ENCODE results near the gene UNC5C. TPM values are rescaled to one million over a fixed set of nuclear protein-coding genes. Genes with fewer than 3 reads are reported as not detected.
"Not testable (repeated sequence)": the region's sequence is repeated elsewhere in the genome, so short reads cannot be mapped to it uniquely, and the experiment has no call there.

The UNC5C gene
- total and polyA plus RNA-seq, 7 experiments from 2014 or later = not detected

GRCh38 chr4:95178938-95179337, 369.8 kb downstream of the UNC5C start:
- H3K4me3 Mint-ChIP-seq = no peak overlapping the region
- no peak overlapping the region for H3K27ac ChIP-seq (ENCODE audit: low read depth, low read length)
- no peak for ATAC-seq
- H3K36me3 ChIP-seq (ENCODE audit: control insufficient read depth in 2 of 3, insufficient read depth in 3 of 3, low read length in 3 of 3) = no peaks in the 10 kb centered on the region
- no peaks in the 10 kb centered on the region for H3K4me1 Mint-ChIP-seq
- no peak overlapping the region for H3K27ac Mint-ChIP-seq
- H3K4me3 ChIP-seq (ENCODE audit: low read length) = no peak overlapping the region
- ChIA-PET CTCF (interaction anchor here (0.6 kb wide), 1 partner anchor 548 kb away, joined by 3 read pairs; no protein-coding TSS in a partner anchor), POLR2A (interaction anchor here (1.1 kb wide), 1 partner anchor 9 kb away, joined by 5 read pairs; no protein-coding TSS in a partner anchor)
- DNase-seq = no peak
- intact Hi-C loops (cut with micrococcal nuclease) = no loop called here
- H3K27me3 Mint-ChIP-seq = peaks cover 0 to 8% (median 4%) of the 10 kb centered on the region in 5 donors
- H3K9me3 Mint-ChIP-seq = peaks cover 0 to 9% (median 0%) of the 10 kb centered on the region in 11 donors
- no peaks in the 10 kb centered on the region for H3K4me1 ChIP-seq (ENCODE audit: control insufficient read depth in 2 of 2, insufficient read depth in 2 of 2, low read length in 2 of 2)
- H3K27me3 ChIP-seq (ENCODE audit: control insufficient read depth in 2 of 2, insufficient read depth in 2 of 2, low read length in 2 of 2) = no peaks in the 10 kb centered on the region
- H3K36me3 Mint-ChIP-seq = peaks cover 0 to 6% (median 0%) of the 10 kb centered on the region in 5 donors
- H3K9me3 ChIP-seq (ENCODE audit: control insufficient read depth in 2 of 3, low read length in 3 of 3) = no peaks in the 10 kb centered on the region

DNA sequence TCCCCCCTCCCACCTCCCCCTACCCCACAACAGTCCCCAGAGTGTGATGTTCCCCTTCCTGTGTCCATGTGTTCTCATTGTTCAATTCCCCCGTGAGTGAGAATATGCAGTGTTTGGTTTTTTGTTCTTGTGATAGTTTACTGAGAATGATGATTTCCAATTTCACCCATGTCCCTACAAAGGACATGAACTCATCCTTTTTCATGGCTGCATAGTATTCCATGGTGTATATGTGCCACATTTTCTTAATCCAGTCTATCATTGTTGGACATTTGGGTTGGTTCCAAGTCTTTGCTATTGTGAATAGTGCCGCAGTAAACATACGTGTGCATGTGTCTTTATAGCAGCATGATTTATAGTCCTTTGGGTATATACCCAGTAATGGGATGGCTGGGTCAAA, 377.4 kb downstream of the UNC5C start:
- POLR2A ChIA-PET; H3K27me3 Mint-ChIP-seq; H3K4me1 ChIP-seq (ENCODE audit: control insufficient read depth in 2 of 2, insufficient read depth in 2 of 2, low read length in 2 of 2); H3K9me3 Mint-ChIP-seq; H3K4me3 ChIP-seq (ENCODE audit: low read length); H3K9me3 ChIP-seq (ENCODE audit: control insufficient read depth in 2 of 3, low read length in 3 of 3); H3K27ac Mint-ChIP-seq; H3K27ac ChIP-seq (ENCODE audit: low read depth, low read length); H3K36me3 Mint-ChIP-seq; H3K4me1 Mint-ChIP-seq; ATAC-seq; H3K36me3 ChIP-seq (ENCODE audit: control insufficient read depth in 2 of 3, insufficient read depth in 3 of 3, low read length in 3 of 3); intact Hi-C loops (cut with micrococcal nuclease); CTCF ChIA-PET; H3K4me3 Mint-ChIP-seq; H3K27me3 ChIP-seq (ENCODE audit: control insufficient read depth in 2 of 2, insufficient read depth in 2 of 2, low read length in 2 of 2); DNase-seq: not testable (repeated sequence)

GRCh38 chr4:95170176-95170575, 378.6 kb downstream of the UNC5C start:
- H3K4me1 Mint-ChIP-seq = peaks cover 0 to 5% (median 0%) of the 10 kb centered on the region in 7 donors
- ATAC-seq = no peak
- POLR2A ChIA-PET = no interaction called here

DNA sequence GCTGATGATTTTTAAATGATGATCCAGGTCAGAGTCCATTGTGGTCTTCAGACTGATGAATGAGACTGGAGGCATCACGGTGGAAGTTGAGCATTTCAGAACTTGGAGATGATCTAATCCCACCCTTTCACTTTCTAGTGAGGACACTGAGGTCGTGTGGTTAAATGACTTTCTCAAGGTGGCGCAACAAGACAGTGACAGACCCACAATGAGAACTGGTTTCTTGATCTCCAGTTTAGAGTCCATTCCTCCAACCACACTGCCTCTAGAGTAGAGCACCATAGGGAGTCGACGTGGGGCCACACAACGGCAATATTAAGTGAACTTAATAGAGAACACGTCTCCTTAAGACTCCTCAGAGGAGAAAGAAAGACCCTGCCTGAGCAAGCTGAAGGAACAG, 381.0 kb downstream of the UNC5C start:
- H3K9me3 Mint-ChIP-seq = peaks cover 0 to 2% (median 0%) of the 10 kb centered on the region in 11 donors
- Histone ChIP-seq H3K27me3 (ENCODE audit: control insufficient read depth in 2 of 2, insufficient read depth in 2 of 2, low read length in 2 of 2) (no peaks in the 10 kb centered on the region), H3K36me3 (ENCODE audit: control insufficient read depth in 2 of 3, insufficient read depth in 3 of 3, low read length in 3 of 3) (no peaks in the 10 kb centered on the region), H3K27ac (ENCODE audit: low read depth, low read length) (no peak overlapping the region), H3K4me1 (ENCODE audit: control insufficient read depth in 2 of 2, insufficient read depth in 2 of 2, low read length in 2 of 2) (no peaks in the 10 kb centered on the region), H3K9me3 (ENCODE audit: control insufficient read depth in 2 of 3, low read length in 3 of 3) (no peaks in the 10 kb centered on the region), H3K4me3 (ENCODE audit: low read length) (no peak overlapping the region)
- ChIA-PET CTCF (interaction anchor here (1.1 to 1.4 kb wide), 2 partner anchors 9 to 16 kb away, joined by 4 to 5 read pairs; no protein-coding TSS in a partner anchor), POLR2A (no interaction called here)
- peaks cover 0 to 9% (median 0%) of the 10 kb centered on the region in 5 donors for H3K27me3 Mint-ChIP-seq
- peaks cover 0 to 5% (median 0%) of the 10 kb centered on the region in 7 donors for H3K4me1 Mint-ChIP-seq
- intact Hi-C loops (cut with micrococcal nuclease) = loop anchor here (2.0 to 10.0 kb wide), 5 partner anchors 264 to 1984 kb away; partner anchors contain the start of gene UNC5C (in 1 of the 2)
- no peak overlapping the region for H3K4me3 Mint-ChIP-seq
- DNase-seq = no peak
- H3K27ac Mint-ChIP-seq = no peak overlapping the region
- no peaks in the 10 kb centered on the region for H3K36me3 Mint-ChIP-seq
- no peak for ATAC-seq

More at GRCh38 chr4:95170176-95170575, 378.6 kb downstream of the UNC5C start:
- no peak overlapping the region for H3K4me3 Mint-ChIP-seq
- Histone ChIP-seq H3K4me1 (ENCODE audit: control insufficient read depth in 2 of 2, insufficient read depth in 2 of 2, low read length in 2 of 2) (no peaks in the 10 kb centered on the region), H3K4me3 (ENCODE audit: low read length) (no peak overlapping the region), H3K36me3 (ENCODE audit: control insufficient read depth in 2 of 3, insufficient read depth in 3 of 3, low read length in 3 of 3) (no peaks in the 10 kb centered on the region), H3K9me3 (ENCODE audit: control insufficient read depth in 2 of 3, low read length in 3 of 3) (no peaks in the 10 kb centered on the region), H3K27ac (ENCODE audit: low read depth, low read length) (no peak overlapping the region), H3K27me3 (ENCODE audit: control insufficient read depth in 2 of 2, insufficient read depth in 2 of 2, low read length in 2 of 2) (no peaks in the 10 kb centered on the region)
- peaks cover 0 to 5% (median 0%) of the 10 kb centered on the region in 11 donors for H3K9me3 Mint-ChIP-seq
- peaks cover 0 to 5% (median 0%) of the 10 kb centered on the region in 5 donors for H3K27me3 Mint-ChIP-seq
- CTCF ChIA-PET = interaction anchor here (0.6 to 2.0 kb wide), 3 partner anchors 31 to 80 kb away, joined by 3 to 11 read pairs (median 5); no protein-coding TSS in a partner anchor
- intact Hi-C loops (cut with micrococcal nuclease) = no loop called here
- H3K27ac Mint-ChIP-seq = no peak overlapping the region
- H3K36me3 Mint-ChIP-seq = no peaks in the 10 kb centered on the region
- no peak for DNase-seq

GRCh38 chr4:95165926-95166524, 382.7 kb downstream of the UNC5C start:
- DNase-seq (peak in 7 of 9 donors; percentile 36 to 76 (median 64)), ATAC-seq (peak; percentile 81)
- intact Hi-C loops (cut with micrococcal nuclease) = loop anchor here (1.0 to 10.0 kb wide), 9 partner anchors 10 to 1986 kb away; partner anchors contain the start of gene UNC5C (in 1 of the 2)
- Histone ChIP-seq H3K4me1 (ENCODE audit: control insufficient read depth in 2 of 2, insufficient read depth in 2 of 2, low read length in 2 of 2) (no peaks in the 10 kb centered on the region), H3K27ac (ENCODE audit: low read depth, low read length) (no peak overlapping the region), H3K27me3 (ENCODE audit: control insufficient read depth in 2 of 2, insufficient read depth in 2 of 2, low read length in 2 of 2) (no peaks in the 10 kb centered on the region), H3K4me3 (ENCODE audit: low read length) (no peak overlapping the region), H3K9me3 (ENCODE audit: control insufficient read depth in 2 of 3, low read length in 3 of 3) (no peaks in the 10 kb centered on the region), H3K36me3 (ENCODE audit: control insufficient read depth in 2 of 3, insufficient read depth in 3 of 3, low read length in 3 of 3) (no peaks in the 10 kb centered on the region)
- ChIA-PET CTCF (interaction anchor here (1.7 kb wide), 1 partner anchor 39 kb away, joined by 6 read pairs; no protein-coding TSS in a partner anchor), POLR2A (no interaction called here)
- Mint-ChIP-seq H3K4me1 (peaks cover 0 to 6% (median 0%) of the 10 kb centered on the region in 7 donors), H3K27ac (no peak overlapping the region), H3K9me3 (no peaks in the 10 kb centered on the region), H3K36me3 (no peaks in the 10 kb centered on the region), H3K4me3 (no peak overlapping the region), H3K27me3 (peaks cover 0 to 11% (median 0%) of the 10 kb centered on the region in 5 donors)

GRCh38 chr4:95162867-95163266, 385.9 kb downstream of the UNC5C start:
- ChIA-PET POLR2A (interaction anchor here (0.6 kb wide), 1 partner anchor 77 kb away, joined by 4 read pairs; no protein-coding TSS in a partner anchor), CTCF (interaction anchor here (1.5 kb wide), 1 partner anchor 14 kb away, joined by 4 read pairs; no protein-coding TSS in a partner anchor)
- no peaks in the 10 kb centered on the region for H3K9me3 Mint-ChIP-seq
- intact Hi-C loops (cut with micrococcal nuclease) = loop anchor here in 1 of 2 donors (10.0 kb wide), 1 partner anchor 382 kb away; the partner anchor contains the start of gene UNC5C
- H3K27ac Mint-ChIP-seq = peak overlapping the region in 1 of 9 donors; percentile 60
- H3K4me1 Mint-ChIP-seq = peaks cover 0 to 25% (median 2%) of the 10 kb centered on the region in 7 donors
- DNase-seq (no peak), ATAC-seq (no peak)
- Histone ChIP-seq H3K4me1 (ENCODE audit: control insufficient read depth in 2 of 2, insufficient read depth in 2 of 2, low read length in 2 of 2) (no peaks in the 10 kb centered on the region), H3K4me3 (ENCODE audit: low read length) (no peak overlapping the region), H3K9me3 (ENCODE audit: control insufficient read depth in 2 of 3, low read length in 3 of 3) (no peaks in the 10 kb centered on the region), H3K27ac (ENCODE audit: low read depth, low read length) (no peak overlapping the region), H3K27me3 (ENCODE audit: control insufficient read depth in 2 of 2, insufficient read depth in 2 of 2, low read length in 2 of 2) (no peaks in the 10 kb centered on the region), H3K36me3 (ENCODE audit: control insufficient read depth in 2 of 3, insufficient read depth in 3 of 3, low read length in 3 of 3) (no peaks in the 10 kb centered on the region)
- peaks cover 0 to 37% (median 0%) of the 10 kb centered on the region in 5 donors for H3K27me3 Mint-ChIP-seq
- H3K36me3 Mint-ChIP-seq = no peaks in the 10 kb centered on the region
- H3K4me3 Mint-ChIP-seq = no peak overlapping the region
